ENCODE measurements around the gene ELAVL1.

ELAVL1 gene

DNA sequence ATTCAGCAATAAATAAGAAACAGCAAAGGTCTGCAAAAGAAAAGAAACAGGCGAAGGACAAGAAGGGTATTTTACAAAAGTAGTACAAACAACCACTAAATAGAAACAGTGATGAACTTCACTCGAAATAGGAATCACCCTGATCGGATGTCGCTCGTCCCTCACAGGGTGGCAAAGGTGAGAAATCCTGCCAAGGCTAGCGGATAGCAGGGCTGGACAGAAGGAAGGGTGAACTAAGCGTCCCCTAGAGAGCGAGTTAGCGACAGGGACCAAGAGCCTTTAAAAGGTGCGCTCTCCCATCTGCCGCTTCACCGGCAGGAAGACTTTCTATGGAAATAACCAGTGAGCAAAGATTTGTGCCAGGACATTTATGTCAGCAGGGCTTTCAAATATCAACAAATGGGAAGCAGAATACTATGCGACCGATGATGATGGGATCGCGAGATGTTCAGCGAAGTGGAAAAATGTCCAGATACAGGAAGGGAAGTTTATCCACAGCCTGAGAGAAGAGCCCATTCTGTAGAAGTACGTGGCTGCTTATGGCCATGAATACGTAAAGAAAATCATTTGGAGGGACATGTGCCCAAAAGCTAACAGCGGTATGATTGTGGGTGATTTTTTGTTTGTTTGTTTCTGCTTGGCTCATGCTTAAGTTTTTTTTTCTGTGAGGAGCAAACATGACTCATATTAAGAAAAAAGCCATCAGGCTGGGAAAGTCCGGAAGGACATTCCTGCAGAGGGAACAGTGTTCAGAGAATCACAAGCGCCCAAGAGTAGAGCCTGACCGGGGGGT is 18.9 kb downstream of the ELAVL1 start:
- DNase-seq (ENCODE audit: low read depth in 2 of 2, low spot score in 1 of 2), result no peak

DNA sequence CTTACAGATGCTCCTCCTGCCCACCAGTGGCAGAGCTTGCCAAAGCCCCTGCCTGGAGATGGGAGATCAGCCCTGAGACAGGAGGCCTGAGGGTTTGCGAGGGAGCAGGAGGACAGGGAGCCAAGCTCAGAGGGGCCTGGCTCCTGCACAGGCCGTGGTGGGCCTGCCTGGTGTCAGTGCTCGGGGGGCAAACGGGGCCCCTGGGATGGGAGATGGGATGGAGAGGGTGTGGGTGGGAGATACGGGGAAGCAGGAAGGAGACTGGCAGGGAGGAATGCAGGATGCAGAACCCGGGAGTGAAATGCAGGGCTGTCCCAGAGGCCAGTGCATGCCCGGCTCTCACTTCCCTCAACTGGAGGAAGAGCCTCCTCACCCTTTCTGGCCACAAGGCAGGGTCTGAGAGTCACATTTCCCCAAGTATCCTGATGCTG is 19.9 kb downstream of the ELAVL1 start:
- DNase-seq (ENCODE audit: low read depth in 2 of 2, low spot score in 1 of 2), result no peak

- DNase-seq (ENCODE audit: low read depth in 2 of 2, low spot score in 1 of 2), result no peak
Measured at GRCh38 chr19:7983995-7984837, 21.2 kb downstream of the ELAVL1 start.

DNA sequence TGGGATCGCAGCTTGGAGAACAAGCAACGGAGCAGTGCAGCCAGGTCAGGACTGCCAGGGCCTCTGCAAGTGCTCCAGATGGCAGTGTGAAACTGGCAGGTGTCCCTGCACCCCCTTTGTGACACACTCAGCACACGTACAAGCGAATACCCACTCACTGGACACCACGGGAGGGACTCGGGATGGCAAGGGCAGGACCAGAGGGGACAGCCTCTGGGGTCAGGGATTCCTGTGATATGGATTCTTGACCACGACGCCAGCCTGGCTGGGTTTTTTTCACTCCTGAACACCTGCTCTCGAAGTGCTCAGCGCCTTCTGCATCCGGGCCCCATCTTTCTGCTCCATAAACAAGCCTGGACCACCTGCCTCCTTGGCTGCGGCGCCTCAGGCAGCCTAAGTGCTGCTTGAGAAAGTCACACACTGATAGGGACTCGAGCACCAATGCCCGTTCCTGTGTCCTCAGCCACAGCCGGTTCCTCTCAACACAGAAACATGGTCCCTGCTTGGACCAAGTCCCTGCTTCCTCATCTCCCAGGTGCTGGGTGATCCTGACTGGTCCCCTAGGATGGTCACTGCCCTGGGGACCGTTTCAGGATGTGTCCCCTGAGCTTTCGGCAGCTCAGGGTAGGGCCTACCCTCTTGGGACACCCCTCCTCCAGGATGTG is 22.0 kb downstream of the ELAVL1 start:
- no peak for DNase-seq (ENCODE audit: low read depth in 2 of 2, low spot score in 1 of 2)

DNA sequence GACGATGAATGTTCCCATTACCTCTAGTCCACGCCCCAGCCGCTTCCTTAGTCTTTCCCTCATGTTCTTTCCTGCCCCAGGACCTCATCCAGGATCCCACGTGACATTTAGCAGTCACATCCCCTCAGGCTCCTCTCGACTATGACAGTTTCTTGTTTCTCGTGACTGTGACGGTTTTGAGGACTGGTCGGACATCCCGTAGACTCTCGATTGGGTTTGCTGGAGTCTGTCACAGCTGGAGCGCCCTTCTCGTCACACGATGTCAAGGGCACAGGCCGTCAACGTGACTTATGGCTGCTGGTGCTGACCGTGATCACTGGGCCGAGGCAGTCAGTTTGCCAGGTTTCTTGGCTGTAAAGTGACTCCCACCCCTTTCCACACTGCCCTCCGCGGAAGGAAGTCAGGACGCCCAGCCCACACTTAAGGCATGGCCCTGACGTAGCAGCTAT is 22.8 kb downstream of the ELAVL1 start:
- DNase-seq (ENCODE audit: low read depth in 2 of 2, low spot score in 1 of 2), result no peak

DNA sequence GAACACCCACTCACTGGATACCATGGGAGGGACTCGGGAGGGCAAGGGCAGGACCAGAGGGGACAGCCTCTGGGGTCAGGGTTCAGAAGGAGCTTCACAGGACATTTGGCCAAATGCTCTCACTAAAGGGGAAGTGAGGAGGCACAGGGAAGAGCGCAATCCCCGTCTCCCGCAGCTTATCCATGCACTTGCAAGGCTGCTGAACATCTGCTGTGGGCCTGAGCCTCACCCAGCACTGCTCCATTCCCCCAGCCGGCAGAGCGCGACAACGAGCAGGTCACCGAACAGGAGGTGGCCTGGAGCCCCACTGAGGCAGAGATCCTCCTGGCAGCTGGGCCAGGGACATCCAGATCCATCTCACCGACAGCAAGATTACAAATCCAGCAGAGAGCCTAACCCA is 23.3 kb downstream of the ELAVL1 start:
- DNase-seq (ENCODE audit: low read depth in 2 of 2, low spot score in 1 of 2), result no peak

GRCh38 chr19:7981661-7982060 is 23.8 kb downstream of the ELAVL1 start:
- DNase-seq (ENCODE audit: low read depth in 2 of 2, low spot score in 1 of 2), result no peak

DNA sequence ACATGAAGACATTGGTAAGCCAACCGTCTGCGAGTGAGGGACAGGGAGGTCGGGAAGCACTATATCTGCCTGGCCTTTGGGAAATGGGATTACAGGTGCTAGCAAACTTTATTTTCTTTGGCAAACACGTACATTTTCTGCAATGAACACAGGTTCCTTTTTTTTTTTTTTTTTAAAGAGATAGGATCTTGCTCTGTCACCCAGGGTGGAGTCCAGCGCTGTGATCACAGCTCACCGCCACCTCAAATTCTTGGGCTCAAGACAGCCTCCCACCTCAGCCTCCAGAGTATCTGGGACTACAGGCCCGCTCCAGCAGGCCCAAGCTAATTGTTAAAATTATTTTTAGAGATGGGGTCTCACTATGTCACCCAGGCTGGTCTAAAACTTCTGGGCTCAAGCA is 24.2 kb downstream of the ELAVL1 start:
- no peak for DNase-seq (ENCODE audit: low read depth in 2 of 2, low spot score in 1 of 2)

- DNase-seq (ENCODE audit: low read depth in 2 of 2, low spot score in 1 of 2), result no peak
Measured at GRCh38 chr19:7980635-7981121, 24.8 kb downstream of the ELAVL1 start.

DNA sequence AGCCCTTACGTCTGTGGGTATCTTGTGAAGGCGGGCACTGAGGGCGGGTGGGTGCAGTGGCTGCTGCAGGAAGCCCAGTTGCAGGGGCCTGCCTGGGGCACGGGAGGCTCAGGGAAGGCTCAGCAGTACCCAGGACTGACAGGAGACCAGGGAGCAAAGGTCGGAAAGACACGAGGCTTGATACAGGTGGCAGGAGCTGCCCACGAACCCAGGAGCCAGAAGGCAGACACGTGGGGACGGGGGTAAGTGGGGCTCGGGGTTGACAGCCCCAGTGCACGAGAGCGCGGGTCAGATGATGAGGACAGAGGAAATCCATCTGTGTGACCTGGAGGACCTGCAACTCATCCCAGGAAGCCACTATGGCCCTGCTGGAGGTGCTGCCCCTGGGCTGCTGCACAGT is 25.3 kb downstream of the ELAVL1 start:
- DNase-seq (ENCODE audit: low read depth in 2 of 2, low spot score in 1 of 2), result no peak

- DNase-seq (ENCODE audit: low read depth in 2 of 2, low spot score in 1 of 2), result no peak
Measured at GRCh38 chr19:7979559-7979958, 25.9 kb downstream of the ELAVL1 start.

- DNase-seq (ENCODE audit: low read depth in 2 of 2, low spot score in 1 of 2), result no peak
Measured at GRCh38 chr19:7979011-7979410, 26.4 kb downstream of the ELAVL1 start.

- DNase-seq (ENCODE audit: low read depth in 2 of 2, low spot score in 1 of 2), result no peak
Measured at GRCh38 chr19:7978179-7978825, 27.1 kb downstream of the ELAVL1 start.

DNA sequence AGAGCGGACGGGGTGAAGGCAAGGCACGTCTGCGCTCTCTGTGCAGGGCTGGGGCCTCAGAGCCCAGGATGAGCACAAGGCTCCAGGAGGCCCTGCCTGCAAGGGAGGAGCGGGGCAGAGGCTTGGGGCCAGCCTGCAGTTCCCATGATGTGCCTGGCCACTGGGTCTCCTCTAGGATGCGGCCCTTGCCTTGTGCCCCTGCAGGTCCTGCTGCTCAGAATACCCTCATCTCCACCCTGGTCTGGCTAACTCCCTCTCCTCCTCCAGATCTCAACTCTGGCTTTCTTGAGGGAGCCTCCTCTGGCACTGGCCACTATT is 27.8 kb downstream of the ELAVL1 start:
- no peak for DNase-seq (ENCODE audit: low read depth in 2 of 2, low spot score in 1 of 2)

- no peak for DNase-seq (ENCODE audit: low read depth in 2 of 2, low spot score in 1 of 2)
Measured at GRCh38 chr19:7977021-7977722, 28.3 kb downstream of the ELAVL1 start.

GRCh38 chr19:7976461-7976860 is 29.0 kb downstream of the ELAVL1 start:
- no peak for DNase-seq (ENCODE audit: low read depth in 2 of 2, low spot score in 1 of 2)

GRCh38 chr19:7975037-7975436 is 30.4 kb downstream of the ELAVL1 start:
- no peak for DNase-seq (ENCODE audit: low read depth in 2 of 2, low spot score in 1 of 2)

DNA sequence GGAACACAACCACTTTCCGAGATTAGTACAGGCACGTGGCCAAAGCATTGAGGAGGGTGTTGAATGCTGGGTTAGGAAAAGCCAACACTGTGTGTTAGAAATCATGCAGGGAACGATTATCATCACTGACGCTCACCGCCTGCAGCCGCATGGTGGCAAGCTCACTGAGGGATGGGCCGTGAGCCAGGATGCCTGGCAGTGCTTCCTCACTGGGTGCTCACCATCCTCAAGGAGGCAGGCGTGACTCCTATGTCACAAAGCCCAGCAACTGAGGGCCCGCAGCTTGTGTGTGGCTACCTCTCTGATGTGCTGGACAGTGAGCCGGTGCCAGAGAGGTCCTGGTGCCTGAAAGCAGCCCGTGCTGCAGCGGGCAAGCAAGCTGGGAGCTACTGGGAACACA is 31.6 kb downstream of the ELAVL1 start:
- DNase-seq (ENCODE audit: low read depth in 2 of 2, low spot score in 1 of 2), result no peak

DNA sequence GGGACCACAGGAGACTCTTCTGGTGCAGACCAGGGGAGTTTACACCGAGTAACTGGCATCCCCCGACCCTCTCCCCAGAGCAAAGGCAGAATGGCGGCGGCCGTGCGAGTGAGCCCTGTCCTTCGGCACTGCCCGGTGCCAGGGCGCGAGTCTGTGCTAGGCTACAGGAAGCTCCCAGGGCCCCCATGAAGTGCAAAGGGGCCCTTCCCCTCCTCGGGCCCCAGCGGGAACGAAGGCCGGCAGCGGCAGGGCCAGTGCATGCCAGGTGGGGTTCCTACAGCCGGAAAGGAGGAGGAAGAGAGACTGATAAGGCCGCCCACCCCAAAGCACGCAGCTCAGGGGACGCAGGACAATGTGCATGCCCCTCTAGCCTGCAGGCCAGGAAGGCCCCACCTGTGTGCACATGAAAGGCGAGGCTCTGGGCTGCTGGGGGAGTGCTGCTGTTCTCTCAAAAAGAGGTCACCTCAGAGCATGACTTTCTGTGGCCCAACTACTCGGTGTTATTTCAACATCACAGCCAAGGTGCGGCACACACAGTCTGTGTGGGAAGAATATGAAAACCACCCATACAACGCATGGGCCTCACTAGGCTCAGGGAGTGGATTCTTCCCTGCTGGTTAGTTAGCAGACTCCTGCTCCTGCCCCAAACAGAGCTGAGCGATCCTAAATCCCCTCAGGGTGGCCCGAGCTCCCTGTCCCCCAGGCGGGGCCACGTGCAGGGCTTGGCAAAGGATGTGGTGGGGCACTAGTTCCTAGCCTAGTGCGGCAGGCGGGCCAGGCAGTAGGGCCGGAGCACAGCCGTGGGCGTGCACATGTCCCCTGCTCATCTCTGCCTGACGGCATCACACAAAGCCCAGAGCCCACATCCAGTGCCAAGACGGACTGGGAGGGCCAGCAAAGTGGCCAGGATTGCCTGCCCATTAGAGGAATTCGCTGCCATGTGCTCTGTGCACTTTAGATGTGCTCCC is 33.6 kb downstream of the ELAVL1 start:
- DNase-seq (ENCODE audit: low read depth in 2 of 2, low spot score in 1 of 2), result no peak
